ENCODE data around the gene VAPB.
"Not testable (repeated sequence)": the region's sequence is repeated elsewhere in the genome, so short reads cannot be mapped to it uniquely, and the experiment has no call there.

Gene VAPB

GRCh38 chr20:58407201-58407873 lies 18.3 kb downstream of the VAPB start:
- DNase-seq (ENCODE audit: extremely low read depth, low read depth), result no peak
- no peak for TF ChIP-seq CTCF (IDR thresholded peaks at IDR 0.05; ENCODE audit: low read depth, low read length)

GRCh38 chr20:58407966-58408557 lies 19.0 kb downstream of the VAPB start:
- DNase-seq (ENCODE audit: extremely low read depth, low read depth), result no peak
- TF ChIP-seq CTCF (IDR thresholded peaks at IDR 0.05; ENCODE audit: low read depth, low read length), result no peak

- no peak for TF ChIP-seq CTCF (IDR thresholded peaks at IDR 0.05; ENCODE audit: low read depth, low read length)
- no peak for DNase-seq (ENCODE audit: extremely low read depth, low read depth)
Measured at GRCh38 chr20:58408603-58409246, 19.7 kb downstream of the VAPB start.

- DNase-seq (ENCODE audit: extremely low read depth, low read depth), result not testable (repeated sequence)
Measured at GRCh38 chr20:58414216-58414615, 25.2 kb downstream of the VAPB start.

- DNase-seq (ENCODE audit: extremely low read depth, low read depth), result not testable (repeated sequence)
Measured at GRCh38 chr20:58414786-58415185, 25.8 kb downstream of the VAPB start.

- no peak for TF ChIP-seq CTCF (IDR thresholded peaks at IDR 0.05; ENCODE audit: low read depth, low read length)
- no peak for DNase-seq (ENCODE audit: extremely low read depth, low read depth)
Measured at GRCh38 chr20:58416057-58416456, 27.0 kb downstream of the VAPB start.

- DNase-seq (ENCODE audit: extremely low read depth, low read depth), result no peak
- TF ChIP-seq CTCF (IDR thresholded peaks at IDR 0.05; ENCODE audit: low read depth, low read length), result no peak
Measured at GRCh38 chr20:58416835-58417234, 27.8 kb downstream of the VAPB start.

- DNase-seq (ENCODE audit: extremely low read depth, low read depth), result no peak
Measured at GRCh38 chr20:58417438-58417837, 28.4 kb downstream of the VAPB start.

More at GRCh38 chr20:58417438-58417837, 28.4 kb downstream of the VAPB start:
- no peak for TF ChIP-seq CTCF (IDR thresholded peaks at IDR 0.05; ENCODE audit: low read depth, low read length)

Data from AG09319 (cell line).